ENCODE data around the gene ZNF76. TPM values are rescaled to one million over a fixed set of nuclear protein-coding genes. Genes with fewer than 3 reads are reported as not detected.

Gene ZNF76
- total and polyA plus RNA-seq, 2 of the 8 experiments (the other 6 are each of a cell fraction or from before 2014, with no cell fraction given) = 17.9 to 23.9 TPM

GRCh38 chr6:35309611-35310264 is 50.2 kb downstream of the ZNF76 start (continued):
- no peak for TF ChIP-seq NRF1 (IDR thresholded peaks at IDR 0.05; ENCODE audit: low read depth, low read length)
- no peak for TF ChIP-seq BRCA1 (IDR thresholded peaks at IDR 0.05; ENCODE audit: low read depth, low read length)
- TF ChIP-seq EZH2 (IDR thresholded peaks at IDR 0.05; ENCODE audit: low read depth, low read length, severe bottlenecking) = no peak
- TF ChIP-seq TAF1 (IDR thresholded peaks at IDR 0.05; ENCODE audit: low read depth, low read length) = no peak
- TF ChIP-seq POLR2A (IDR thresholded peaks at IDR 0.05; ENCODE audit: control extremely low read depth in 1 of 2, low read depth in 2 of 2, low read length in 2 of 2) = no peak
